IMR-90 (cell line): ENCODE data around the gene SEC16B. TPM values are rescaled to one million over a fixed set of nuclear protein-coding genes. Genes with fewer than 3 reads are reported as not detected.

Experiments
- ATAC-seq: fragments of 200-7000 bp; cut with Tn5 transposase; 2 replicates; pipeline ENCODE4 v1.9.1; 2020; ENCODE audit warnings: low read depth, mild to moderate bottlenecking, moderate library complexity
- BruUV-seq: library from RNA; stranded (reverse); fragments of 400-500 nt; replicated peaks from 2 replicates; lab custom pipeline; 2021; lab: Mats Ljungman, UMichigan
- CTCF ChIA-PET: fragments of 300-600 bp; formaldehyde crosslinking; extraction: SDS; loops from one replicate; lab custom pipeline; 2021; ENCODE audit warnings: antibody characterized with exemption; lab: Yijun Ruan, JAX
- POLR2A ChIA-PET: fragments of 300-600 bp; sonication (Branson Sonifier 250); formaldehyde crosslinking; loops from one replicate; lab custom pipeline; 2022; ENCODE audit warnings: antibody characterized with exemption; ENCODE audit not compliant: unreplicated experiment; lab: Charles Lee
- DNase-seq: peaks from one replicate; pipeline ENCODE4 v3.0.0; 2013
- H2AFZ ChIP-seq: replicated peaks from 2 replicates; pipeline ENCODE3; 2013; ENCODE audit warnings: low read length, mild to moderate bottlenecking; ENCODE audit not compliant: poor library complexity
- H2AK5ac ChIP-seq: 2 replicates; pipeline ENCODE4 v1.6.1; 2013; ENCODE audit warnings: low read depth, low read length, inconsistent platforms
- H2AK9ac ChIP-seq: replicated peaks from 2 replicates; pipeline ENCODE3; 2013; ENCODE audit warnings: mild to moderate bottlenecking, low read depth, low read length, moderate library complexity; ENCODE audit not compliant: poor library complexity
- H2BK120ac ChIP-seq: 2 replicates; pipeline ENCODE4 v1.6.1; 2013; ENCODE audit warnings: low read depth, low read length, inconsistent platforms
- H2BK15ac ChIP-seq: 3 replicates; pipeline ENCODE4 v1.6.1; 2013; ENCODE audit warnings: low read depth, low read length, inconsistent platforms
- H2BK20ac ChIP-seq: 2 replicates; pipeline ENCODE4 v1.6.1; 2013; ENCODE audit warnings: low read depth, mild to moderate bottlenecking, inconsistent platforms, low read length, moderate library complexity
- H2BK5ac ChIP-seq: 2 replicates; pipeline ENCODE4 v1.6.1; 2013; ENCODE audit warnings: mild to moderate bottlenecking, low read depth, low read length, inconsistent platforms; ENCODE audit not compliant: poor library complexity, severe bottlenecking
- H3K14ac ChIP-seq: replicated peaks from 2 replicates; pipeline ENCODE4 v1.6.1; 2013; ENCODE audit warnings: low read depth, low read length, inconsistent platforms
- H3K18ac ChIP-seq: 2 replicates; pipeline ENCODE4 v1.6.1; 2013; ENCODE audit warnings: low read depth, low read length, control low read depth
- H3K23ac ChIP-seq: 2 replicates; pipeline ENCODE4 v1.6.1; 2013; ENCODE audit warnings: low read depth, low read length, inconsistent platforms
- H3K27ac ChIP-seq: 2 replicates; pipeline ENCODE4 v1.5.1; 2013; ENCODE audit warnings: mild to moderate bottlenecking, control low read depth, low read length; ENCODE audit not compliant: insufficient read depth
- H3K27me3 ChIP-seq: 2 replicates; pipeline ENCODE4 v1.6.1; 2013; ENCODE audit warnings: low read length; ENCODE audit not compliant: control insufficient read depth, insufficient read depth
- H3K36me3 ChIP-seq: 2 replicates; pipeline ENCODE4 v1.6.1; 2013; ENCODE audit warnings: low read length, mixed read lengths; ENCODE audit not compliant: control insufficient read depth, insufficient read depth
- H3K4ac ChIP-seq: 2 replicates; pipeline ENCODE4 v1.6.1; 2013; ENCODE audit warnings: low read depth, low read length, inconsistent platforms
- H3K4me1 ChIP-seq: 2 replicates; pipeline ENCODE4 v1.6.1; 2013; ENCODE audit warnings: low read length, mixed read lengths; ENCODE audit not compliant: control insufficient read depth, insufficient read depth
- H3K4me2 ChIP-seq: 2 replicates; pipeline ENCODE4 v1.6.1; 2013; ENCODE audit warnings: low read depth, mild to moderate bottlenecking, control low read depth, low read length, moderate library complexity
- H3K4me3 ChIP-seq: 2 replicates; pipeline ENCODE4 v1.5.1; 2013; ENCODE audit warnings: low read depth, mild to moderate bottlenecking, control low read depth, low read length, moderate library complexity; ENCODE audit not compliant: insufficient read depth
- H3K56ac ChIP-seq: 2 replicates; pipeline ENCODE4 v1.6.1; 2013; ENCODE audit warnings: low read length, inconsistent platforms; ENCODE audit not compliant: insufficient read depth; ENCODE audit errors: extremely low read depth
- H3K79me1 ChIP-seq, 2 experiments: 2 replicates each; pipeline ENCODE4 v1.6.1; 2013; ENCODE audit warnings: low read length in 2 of 2, inconsistent platforms in 1 of 2, low read depth in 1 of 2
- H3K9ac ChIP-seq: 2 replicates; pipeline ENCODE4 v1.6.1; 2013; ENCODE audit warnings: low read depth, low read length, control low read depth
- H3K9me1 ChIP-seq: 2 replicates; pipeline ENCODE4 v1.6.1; 2013; ENCODE audit warnings: low read length, inconsistent platforms; ENCODE audit not compliant: insufficient read depth
- H3K9me3 ChIP-seq: 2 replicates; pipeline ENCODE4 v1.6.1; 2013; ENCODE audit warnings: low read length; ENCODE audit not compliant: control insufficient read depth, insufficient read depth
- H4K20me1 ChIP-seq: 2 replicates; pipeline ENCODE4 v1.6.1; 2013; ENCODE audit warnings: low read length, inconsistent platforms; ENCODE audit not compliant: insufficient read depth
- H4K5ac ChIP-seq: 2 replicates; pipeline ENCODE4 v1.6.1; 2013; ENCODE audit warnings: mild to moderate bottlenecking, low read depth, low read length, control low read depth
- H4K8ac ChIP-seq, 2 experiments: 2 replicates each; pipeline ENCODE4 v1.6.1; 2013; ENCODE audit warnings: low read depth in 2 of 2, low read length in 2 of 2, control low read depth in 1 of 2, inconsistent platforms in 1 of 2
- H4K91ac ChIP-seq: 2 replicates; pipeline ENCODE4 v1.6.1; 2013; ENCODE audit warnings: low read depth, low read length, inconsistent platforms; ENCODE audit not compliant: insufficient read depth
- BHLHE40 ChIP-seq: fragments of 150-350 bp; IDR thresholded peaks from 2 replicates; pipeline ENCODE4 v1.6.1; 2016; ENCODE audit warnings: mild to moderate bottlenecking, low read depth, low read length
- CEBPB ChIP-seq: IDR thresholded peaks from 2 replicates; pipeline ENCODE4 v1.6.1; 2012; ENCODE audit warnings: low read depth, low read length, improper control_type of control experiment
- CHD1 ChIP-seq: IDR thresholded peaks from 2 replicates; pipeline ENCODE4 v1.6.1; 2012; ENCODE audit warnings: low read depth, low read length, improper control_type of control experiment
- CTCF ChIP-seq: conservative IDR thresholded peaks from 2 replicates; pipeline ENCODE4 v1.5.1; 2012; ENCODE audit warnings: mild to moderate bottlenecking, low read depth, low read length, improper control_type of control experiment
- ELK1 ChIP-seq: fragments of 150-350 bp; IDR thresholded peaks from 2 replicates; pipeline ENCODE4 v1.6.1; 2016; ENCODE audit warnings: low read depth, mild to moderate bottlenecking, low read length, moderate library complexity, borderline replicate concordance
- FOS ChIP-seq: fragments of 150-350 bp; IDR thresholded peaks from 2 replicates; pipeline ENCODE4 v1.6.1; 2016; ENCODE audit warnings: low read depth, low read length
- MAFK ChIP-seq: IDR thresholded peaks from 2 replicates; pipeline ENCODE4 v1.6.1; 2012; ENCODE audit warnings: low read depth, low read length, improper control_type of control experiment
- MAZ ChIP-seq: IDR thresholded peaks from 2 replicates; pipeline ENCODE4 v1.6.1; 2012; ENCODE audit warnings: low read depth, mild to moderate bottlenecking, low read length, improper control_type of control experiment, moderate library complexity, borderline replicate concordance
- MXI1 ChIP-seq: IDR thresholded peaks from 2 replicates; pipeline ENCODE4 v1.6.1; 2012; ENCODE audit warnings: low read depth, mild to moderate bottlenecking, low read length, moderate library complexity, borderline replicate concordance
- NFE2L2 ChIP-seq: fragments of 150-350 bp; IDR thresholded peaks from 2 replicates; pipeline ENCODE4 v1.6.1; 2016; ENCODE audit warnings: low read depth, mild to moderate bottlenecking, low read length
- POLR2A ChIP-seq: IDR thresholded peaks from 2 replicates; pipeline ENCODE4 v1.6.1; 2012; ENCODE audit warnings: mild to moderate bottlenecking, low read depth, low read length
- RAD21 ChIP-seq: IDR thresholded peaks from 2 replicates; pipeline ENCODE4 v1.6.1; 2012; ENCODE audit warnings: low read length, improper control_type of control experiment
- RCOR1 ChIP-seq: IDR thresholded peaks from 2 replicates; pipeline ENCODE4 v1.6.1; 2012; ENCODE audit warnings: mild to moderate bottlenecking, low read length, improper control_type of control experiment; ENCODE audit not compliant: insufficient replicate concordance
- RFX5 ChIP-seq: IDR thresholded peaks from 2 replicates; pipeline ENCODE4 v1.8.0; 2012; ENCODE audit warnings: low read depth, mild to moderate bottlenecking, low read length, moderate library complexity
- SMC3 ChIP-seq: fragments of 150-350 bp; IDR thresholded peaks from 2 replicates; pipeline ENCODE4 v1.6.1; 2016; ENCODE audit warnings: low read depth, mild to moderate bottlenecking, antibody characterized with exemption, low read length, moderate library complexity
- USF2 ChIP-seq: fragments of 150-350 bp; IDR thresholded peaks from 2 replicates; pipeline ENCODE4 v1.6.1; 2017; ENCODE audit warnings: mild to moderate bottlenecking, antibody characterized with exemption, low read length, low read depth
- WGBS, 2 experiments: methylation state at CpG; one replicate each; pipeline versions ENCODE4 v1.1.5 to v1.1.7; 2013; ENCODE audit warnings: missing lambda C conversion rate in 2 of 2; ENCODE audit not compliant: insufficient read length in 1 of 2; ENCODE audit errors: extremely low coverage in 2 of 2; 5-methylcytosine and 5-hydroxymethylcytosine counted together
- dilution Hi-C: fragments of 300-500 bp; cut with HindIII; formaldehyde crosslinking; loops from one replicate; pipeline ENCODE4 v1.14.3; 2018; ENCODE audit warnings: low sequenced_read_pairs; ENCODE audit not compliant: unreplicated experiment
- in situ Hi-C: fragments of 300-500 bp; cut with MboI; formaldehyde crosslinking; loops from 3 replicates; pipeline ENCODE4 v1.14.3; 2019; ENCODE audit warnings: low sequenced_read_pairs, inconsistent platforms, mixed read lengths
- intact Hi-C: fragments of 100-400 bp; cut with micrococcal nuclease; formaldehyde crosslinking; loops from 2 replicates; pipeline ENCODE4 v1.10.0; 2022
- polyA plus RNA-seq, 3 experiments: library from polyadenylated mRNA; depleted of rRNA; stranded (reverse); fragments of >200 nt; gene quantifications; 2 replicates each; pipeline ENCODE4 v1.2.3, GENCODE V29; 2012; ENCODE audit warnings: low replicate concordance in 1 of 3
- total RNA-seq: library from RNA; depleted of rRNA; stranded (reverse); fragments of >200 nt; gene quantifications from 2 replicates; pipeline ENCODE4 v1.2.3, GENCODE V29; 2012

SEC16B gene
- total and polyA plus RNA-seq, 2 of the 4 experiments (the other 2 are of a cell fraction): 4.3 TPM

GRCh38 chr1:177932123-177932522 lies 37.7 kb downstream of the SEC16B start:
- ChIA-PET POLR2A (no interaction called here), CTCF (no interaction called here)
- no peak overlapping the region for H3K9ac ChIP-seq
- H3K27ac ChIP-seq: no peak overlapping the region
- H3K27me3 ChIP-seq: no peaks in the 10 kb centered on the region
- no peak overlapping the region for H3K4ac ChIP-seq
- H3K4me1 ChIP-seq: peaks cover 12% of the 10 kb centered on the region
- H2BK5ac ChIP-seq: no peak overlapping the region
- TF ChIP-seq RAD21 (no peak), SMC3 (no peak), RCOR1 (no peak), USF2 (no peak), NFE2L2 (no peak), MAZ (no peak), CEBPB (no peak), BHLHE40 (no peak), CHD1 (no peak), MXI1 (no peak), MAFK (no peak), CTCF (no peak), FOS (no peak), ELK1 (no peak), POLR2A (no peak), RFX5 (no peak)
- dilution Hi-C loops (no loop called here), in situ Hi-C loops (no loop called here), intact Hi-C loops (no loop called here)
- H3K23ac ChIP-seq: no peak overlapping the region
- no peak overlapping the region for H3K56ac ChIP-seq
- H2AFZ ChIP-seq: no peak overlapping the region
- 70% methylated on average over 2 of the region's 8 CpGs; no CpG with 5 or more reads in 1 of the 2 experiments for WGBS, 2 experiments
- H2BK20ac ChIP-seq: no peak overlapping the region
- no peak overlapping the region for H2AK9ac ChIP-seq
- H4K20me1 ChIP-seq: no peaks in the 10 kb centered on the region
- H3K14ac ChIP-seq: no peak overlapping the region
- H3K4me2 ChIP-seq: no peak overlapping the region
- no peak overlapping the region for H4K5ac ChIP-seq
- peak overlapping the region; percentile 8; the same call in 1 of the 2 replicates for H2AK5ac ChIP-seq
- H2BK15ac ChIP-seq: peak overlapping the region; percentile 44; the same call in 1 of the 3 replicates
- no peak overlapping the region for H2BK120ac ChIP-seq
- H3K9me1 ChIP-seq: no peaks in the 10 kb centered on the region; the same call in 1 of the 2 replicates
- no peak overlapping the region for H4K91ac ChIP-seq
- DNase-seq (no peak), ATAC-seq (no peak)
- no peak overlapping the region for H4K8ac ChIP-seq
- no TSS peak for BruUV-seq
- no peaks in the 10 kb centered on the region for H3K79me1 ChIP-seq
- no peaks in the 10 kb centered on the region for H3K9me3 ChIP-seq
- H3K36me3 ChIP-seq: no peaks in the 10 kb centered on the region
- H3K18ac ChIP-seq: no peak overlapping the region
- no peak overlapping the region for H3K4me3 ChIP-seq
